Measurements from ENCODE around the gene EFCAB6. TPM values are rescaled to one million over a fixed set of nuclear protein-coding genes. Genes with fewer than 3 reads are reported as not detected.

The EFCAB6 gene
- total RNA-seq, 1 experiment from 2014 or later, result 0.52 TPM

DNA sequence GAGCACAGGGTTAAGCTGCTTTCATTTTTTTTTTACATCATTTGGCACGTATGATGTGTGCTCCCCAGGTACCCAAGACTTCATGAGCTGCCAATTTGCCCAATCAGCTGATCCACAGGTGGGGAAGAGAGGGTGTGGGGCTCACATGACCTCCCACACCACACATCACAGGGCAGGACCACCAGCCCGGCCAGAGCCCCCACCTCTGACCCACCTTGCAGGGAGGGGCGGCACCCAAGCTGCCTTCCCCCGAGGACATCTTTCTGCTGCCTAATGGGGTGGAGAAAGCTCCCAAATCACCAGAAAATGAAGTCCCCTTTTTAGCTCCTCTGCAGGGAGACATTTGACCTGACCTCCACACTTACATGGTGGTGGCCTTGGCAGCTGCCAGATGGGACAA, 280.5 kb downstream of the EFCAB6 start (continued):
- TF ChIP-seq, protein P1, sequence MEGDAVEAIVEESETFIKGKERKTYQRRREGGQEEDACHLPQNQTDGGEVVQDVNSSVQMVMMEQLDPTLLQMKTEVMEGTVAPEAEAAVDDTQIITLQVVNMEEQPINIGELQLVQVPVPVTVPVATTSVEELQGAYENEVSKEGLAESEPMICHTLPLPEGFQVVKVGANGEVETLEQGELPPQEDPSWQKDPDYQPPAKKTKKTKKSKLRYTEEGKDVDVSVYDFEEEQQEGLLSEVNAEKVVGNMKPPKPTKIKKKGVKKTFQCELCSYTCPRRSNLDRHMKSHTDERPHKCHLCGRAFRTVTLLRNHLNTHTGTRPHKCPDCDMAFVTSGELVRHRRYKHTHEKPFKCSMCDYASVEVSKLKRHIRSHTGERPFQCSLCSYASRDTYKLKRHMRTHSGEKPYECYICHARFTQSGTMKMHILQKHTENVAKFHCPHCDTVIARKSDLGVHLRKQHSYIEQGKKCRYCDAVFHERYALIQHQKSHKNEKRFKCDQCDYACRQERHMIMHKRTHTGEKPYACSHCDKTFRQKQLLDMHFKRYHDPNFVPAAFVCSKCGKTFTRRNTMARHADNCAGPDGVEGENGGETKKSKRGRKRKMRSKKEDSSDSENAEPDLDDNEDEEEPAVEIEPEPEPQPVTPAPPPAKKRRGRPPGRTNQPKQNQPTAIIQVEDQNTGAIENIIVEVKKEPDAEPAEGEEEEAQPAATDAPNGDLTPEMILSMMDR (IDR thresholded peaks at IDR 0.05 in 2 of 3, conservative IDR thresholded peaks at IDR 0.05 in 1 of 3; ENCODE audit: borderline replicate concordance in 1 of 3, insufficient read depth in 1 of 3, low read depth in 2 of 3, low read length in 2 of 3), result no peak
- TF ChIP-seq, protein P2, sequence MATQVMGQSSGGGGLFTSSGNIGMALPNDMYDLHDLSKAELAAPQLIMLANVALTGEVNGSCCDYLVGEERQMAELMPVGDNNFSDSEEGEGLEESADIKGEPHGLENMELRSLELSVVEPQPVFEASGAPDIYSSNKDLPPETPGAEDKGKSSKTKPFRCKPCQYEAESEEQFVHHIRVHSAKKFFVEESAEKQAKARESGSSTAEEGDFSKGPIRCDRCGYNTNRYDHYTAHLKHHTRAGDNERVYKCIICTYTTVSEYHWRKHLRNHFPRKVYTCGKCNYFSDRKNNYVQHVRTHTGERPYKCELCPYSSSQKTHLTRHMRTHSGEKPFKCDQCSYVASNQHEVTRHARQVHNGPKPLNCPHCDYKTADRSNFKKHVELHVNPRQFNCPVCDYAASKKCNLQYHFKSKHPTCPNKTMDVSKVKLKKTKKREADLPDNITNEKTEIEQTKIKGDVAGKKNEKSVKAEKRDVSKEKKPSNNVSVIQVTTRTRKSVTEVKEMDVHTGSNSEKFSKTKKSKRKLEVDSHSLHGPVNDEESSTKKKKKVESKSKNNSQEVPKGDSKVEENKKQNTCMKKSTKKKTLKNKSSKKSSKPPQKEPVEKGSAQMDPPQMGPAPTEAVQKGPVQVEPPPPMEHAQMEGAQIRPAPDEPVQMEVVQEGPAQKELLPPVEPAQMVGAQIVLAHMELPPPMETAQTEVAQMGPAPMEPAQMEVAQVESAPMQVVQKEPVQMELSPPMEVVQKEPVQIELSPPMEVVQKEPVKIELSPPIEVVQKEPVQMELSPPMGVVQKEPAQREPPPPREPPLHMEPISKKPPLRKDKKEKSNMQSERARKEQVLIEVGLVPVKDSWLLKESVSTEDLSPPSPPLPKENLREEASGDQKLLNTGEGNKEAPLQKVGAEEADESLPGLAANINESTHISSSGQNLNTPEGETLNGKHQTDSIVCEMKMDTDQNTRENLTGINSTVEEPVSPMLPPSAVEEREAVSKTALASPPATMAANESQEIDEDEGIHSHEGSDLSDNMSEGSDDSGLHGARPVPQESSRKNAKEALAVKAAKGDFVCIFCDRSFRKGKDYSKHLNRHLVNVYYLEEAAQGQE (IDR thresholded peaks at IDR 0.05; ENCODE audit: low read depth), result no peak
- no peak for TF ChIP-seq FOSL1 (IDR thresholded peaks at IDR 0.05; ENCODE audit: low read depth)
- no peak for TF ChIP-seq SRF (IDR thresholded peaks at IDR 0.05; ENCODE audit: low read depth)
- no peak for TF ChIP-seq ELF1 (IDR thresholded peaks at IDR 0.05; ENCODE audit: borderline replicate concordance, low read depth)

DNA sequence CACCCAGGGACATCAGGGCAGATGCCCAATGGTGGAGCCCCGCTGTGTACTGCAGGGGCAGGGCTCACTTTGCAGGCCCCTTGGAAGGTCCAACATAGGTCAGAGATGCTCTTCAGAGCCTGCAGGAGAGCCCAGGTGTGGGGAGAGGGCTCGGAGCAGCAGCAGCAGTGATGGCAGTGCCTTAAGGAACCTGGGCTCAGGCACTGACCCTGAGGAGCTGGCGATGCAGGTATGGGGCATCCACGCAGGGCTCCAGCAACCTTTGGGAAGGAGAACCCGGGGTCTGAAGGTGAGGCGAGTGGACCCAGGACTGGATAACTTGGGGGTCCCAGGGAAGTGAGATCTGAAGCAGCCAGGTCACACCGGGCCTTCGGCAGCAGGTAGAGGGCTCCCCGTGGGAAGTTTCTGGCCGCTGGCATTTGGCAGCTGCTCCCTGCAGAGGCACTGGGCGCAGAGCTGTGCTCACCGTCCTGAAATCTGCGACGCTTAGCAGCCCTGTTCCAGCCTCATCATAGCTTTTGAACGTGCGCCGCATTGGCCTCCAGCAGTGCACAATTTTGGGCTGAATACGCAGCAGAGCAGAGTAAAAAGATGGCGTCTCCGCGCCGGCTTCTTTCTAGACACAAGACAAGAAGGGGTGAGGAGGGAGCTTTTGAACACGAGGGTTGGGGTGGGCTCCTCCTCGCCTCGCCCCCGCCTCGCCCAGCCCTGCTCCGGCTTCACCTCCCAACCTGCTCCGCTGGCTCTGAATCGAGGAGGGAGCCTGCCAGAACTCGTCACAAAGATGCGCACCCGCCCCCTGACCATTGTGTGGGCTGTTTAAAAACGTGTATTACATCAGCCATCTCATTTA, 281.5 kb downstream of the EFCAB6 start:
- TF ChIP-seq ZFX (IDR thresholded peaks at IDR 0.05) (no peak), ZNF274 (IDR thresholded peaks at IDR 0.05; ENCODE audit: low read depth, low read length) (no peak), TCF7L2 (IDR thresholded peaks at IDR 0.05; ENCODE audit: borderline replicate concordance, extremely low read depth, insufficient read depth, insufficient read length) (no peak), RAD21 (IDR thresholded peaks at IDR 0.05; ENCODE audit: low read depth) (no peak), YY1 (IDR thresholded peaks at IDR 0.05; ENCODE audit: extremely low read depth, insufficient replicate concordance, low read depth, low read length) (no peak), CBX3 (IDR thresholded peaks at IDR 0.05; ENCODE audit: low read depth) (no peak), EZH2 (IDR thresholded peaks at IDR 0.05) (no peak), POLR2A (IDR thresholded peaks at IDR 0.05; ENCODE audit: borderline replicate concordance, extremely low read depth, insufficient read depth, insufficient read length) (no peak), JUND (IDR thresholded peaks at IDR 0.05) (no peak), ELF1 (IDR thresholded peaks at IDR 0.05; ENCODE audit: borderline replicate concordance, low read depth) (no peak), SIN3A (IDR thresholded peaks at IDR 0.05; ENCODE audit: low read depth) (no peak)
- TF ChIP-seq, protein P3, sequence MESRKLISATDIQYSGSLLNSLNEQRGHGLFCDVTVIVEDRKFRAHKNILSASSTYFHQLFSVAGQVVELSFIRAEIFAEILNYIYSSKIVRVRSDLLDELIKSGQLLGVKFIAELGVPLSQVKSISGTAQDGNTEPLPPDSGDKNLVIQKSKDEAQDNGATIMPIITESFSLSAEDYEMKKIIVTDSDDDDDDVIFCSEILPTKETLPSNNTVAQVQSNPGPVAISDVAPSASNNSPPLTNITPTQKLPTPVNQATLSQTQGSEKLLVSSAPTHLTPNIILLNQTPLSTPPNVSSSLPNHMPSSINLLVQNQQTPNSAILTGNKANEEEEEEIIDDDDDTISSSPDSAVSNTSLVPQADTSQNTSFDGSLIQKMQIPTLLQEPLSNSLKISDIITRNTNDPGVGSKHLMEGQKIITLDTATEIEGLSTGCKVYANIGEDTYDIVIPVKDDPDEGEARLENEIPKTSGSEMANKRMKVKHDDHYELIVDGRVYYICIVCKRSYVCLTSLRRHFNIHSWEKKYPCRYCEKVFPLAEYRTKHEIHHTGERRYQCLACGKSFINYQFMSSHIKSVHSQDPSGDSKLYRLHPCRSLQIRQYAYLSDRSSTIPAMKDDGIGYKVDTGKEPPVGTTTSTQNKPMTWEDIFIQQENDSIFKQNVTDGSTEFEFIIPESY (IDR thresholded peaks at IDR 0.05; ENCODE audit: extremely low read depth, insufficient replicate concordance, low read length), result no peak
- H3K27ac ChIP-seq (ENCODE audit: low read depth, low read length), result no peak overlapping the region
- H3K4me1 ChIP-seq (ENCODE audit: control insufficient read depth in 1 of 2, insufficient read depth in 2 of 2, low read length in 2 of 2), result no peaks in the 10 kb centered on the region
- RAD21 ChIA-PET (ENCODE audit: low non-redundant PET in 1 of 2, low total read pairs in 2 of 2, uncharacterized antibody in 2 of 2, unreplicated experiment in 2 of 2), result no interaction called here
- H3K36me3 ChIP-seq (ENCODE audit: control insufficient read depth in 1 of 2, insufficient read depth in 2 of 2, low read length in 2 of 2), result no peaks in the 10 kb centered on the region
- CTCF ChIA-PET, result no interaction called here
- H4K20me1 ChIP-seq (ENCODE audit: insufficient read depth), result no peaks in the 10 kb centered on the region
- no peak overlapping the region for H3K9ac ChIP-seq (ENCODE audit: low read length)
- peaks cover 9% of the 10 kb centered on the region; the same call in 1 of the 2 replicates for H3K27me3 ChIP-seq (ENCODE audit: insufficient read depth, low read length)
- H2AFZ ChIP-seq (ENCODE audit: low read depth, low read length, poor library complexity, severe bottlenecking), result no peak overlapping the region
- intact Hi-C loops (cut with micrococcal nuclease), result no loop called here
- H3K9me2 ChIP-seq (ENCODE audit: insufficient read depth), result no peaks in the 10 kb centered on the region
- POLR2A ChIA-PET, result no interaction called here
- H3K4me3 ChIP-seq (replicated peaks in 1 of 2; ENCODE audit: low read depth in 1 of 2, low read length in 2 of 2), result no peak overlapping the region
- H3K9me3 ChIP-seq (ENCODE audit: control insufficient read depth in 1 of 2, insufficient read depth in 1 of 2, low read depth in 1 of 2, low read length in 2 of 2), result no peaks in the 10 kb centered on the region
- DNase-seq (ENCODE audit: low read depth, low spot score) (no peak), ATAC-seq (no peak)
- no peaks in the 10 kb centered on the region for H3K79me2 ChIP-seq (ENCODE audit: insufficient read depth, low read length)
- no TSS peak for BruUV-seq (replicated peaks)
- no peak overlapping the region for H3K4me2 ChIP-seq (ENCODE audit: low read length)
